Measurements from ENCODE around the gene NUP98. TPM values are rescaled to one million over a fixed set of nuclear protein-coding genes. Genes with fewer than 3 reads are reported as not detected.

Gene NUP98
- total and polyA plus RNA-seq, 11 donors = 13.2 to 77.9 (median 45.3) TPM

DNA sequence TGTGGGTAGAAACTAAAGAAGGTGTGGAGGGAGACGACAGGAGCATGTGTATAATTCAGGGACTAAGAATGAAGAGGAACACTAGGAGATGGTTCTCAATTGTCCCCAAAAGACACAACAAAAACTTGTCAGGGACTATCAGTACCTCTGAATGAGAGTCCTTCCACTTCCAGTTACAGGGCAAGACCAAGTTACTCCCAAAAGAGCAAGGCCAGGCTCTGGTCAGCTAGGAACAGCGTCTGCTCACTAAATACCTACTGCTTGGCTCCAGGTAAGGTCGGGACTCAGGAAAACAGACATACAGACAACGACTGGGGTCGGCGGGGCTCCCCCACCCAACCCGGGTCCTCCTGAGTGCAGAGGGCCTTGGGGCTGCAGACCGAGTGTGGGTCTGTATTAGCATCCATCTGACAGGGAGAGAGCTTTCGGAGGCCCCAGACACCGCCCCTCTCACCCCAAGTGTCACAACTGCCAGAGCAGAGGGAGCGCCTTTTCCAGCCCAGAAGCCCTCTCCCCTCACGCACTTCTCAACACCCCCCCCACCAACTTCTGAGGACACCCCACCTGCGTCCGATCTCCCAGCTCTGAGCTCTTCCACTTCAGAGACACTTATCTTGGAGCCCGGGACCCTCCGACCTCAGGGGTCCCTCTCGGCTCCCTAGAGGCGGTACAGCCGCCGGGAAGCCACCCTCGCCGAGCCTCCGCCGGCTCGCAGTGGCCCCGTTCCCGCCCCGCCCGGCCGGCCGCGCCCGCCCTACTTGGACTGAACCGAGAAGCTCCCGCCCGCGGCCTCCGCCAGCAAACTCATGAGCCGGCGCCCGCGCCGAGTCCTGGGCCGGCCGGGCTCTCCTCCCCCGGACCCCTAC is 42.9 kb upstream of the NUP98 start:
- intact Hi-C loops (cut with DNase I) = loop anchor here in 8 of 10 donors (2.0 to 10.0 kb wide), 6 partner anchors 33 to 385 kb away; partner anchors contain the start of genes PGAP2 (in 4 of the 8) and NUP98 (in 3 of the 8)
- no peaks in the 10 kb centered on the region for H3K9me3 ChIP-seq

DNA sequence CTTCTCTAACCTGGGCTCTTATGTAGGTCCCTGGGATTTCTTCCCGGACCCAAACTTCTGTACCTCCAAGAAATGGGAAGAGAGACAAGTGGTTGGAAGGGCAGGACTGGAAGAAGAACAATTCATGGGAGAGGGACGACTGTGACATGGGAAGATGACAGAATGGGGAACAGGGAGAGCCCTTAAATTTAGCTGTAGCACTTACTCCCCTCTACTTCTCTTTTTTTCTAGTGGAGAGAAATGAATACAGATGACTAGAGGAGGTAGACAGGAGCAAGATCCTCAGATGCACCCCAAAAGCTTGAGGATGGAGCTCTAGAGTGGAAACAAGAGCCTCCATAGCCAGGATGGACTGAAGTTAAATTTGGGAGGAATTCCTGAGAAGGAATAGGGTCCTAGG is 41.1 kb upstream of the NUP98 start:
- intact Hi-C loops (cut with DNase I) = no loop called here
- Histone ChIP-seq H3K9me3 (no peaks in the 10 kb centered on the region), H3K36me3 (peaks cover 0 to 7% (median 0%) of the 10 kb centered on the region in 9 donors), H3K4me3 (peak overlapping the region in 7 of 12 donors; percentile 10 to 98 (median 81)), H3K27ac (peak overlapping the region in 11 of 12 donors; percentile 25 to 98 (median 50)), H3K4me1 (peaks cover 8 to 72% (median 60%) of the 10 kb centered on the region in 12 donors), H3K27me3 (no peaks in the 10 kb centered on the region)
- TF ChIP-seq, protein P1, sequence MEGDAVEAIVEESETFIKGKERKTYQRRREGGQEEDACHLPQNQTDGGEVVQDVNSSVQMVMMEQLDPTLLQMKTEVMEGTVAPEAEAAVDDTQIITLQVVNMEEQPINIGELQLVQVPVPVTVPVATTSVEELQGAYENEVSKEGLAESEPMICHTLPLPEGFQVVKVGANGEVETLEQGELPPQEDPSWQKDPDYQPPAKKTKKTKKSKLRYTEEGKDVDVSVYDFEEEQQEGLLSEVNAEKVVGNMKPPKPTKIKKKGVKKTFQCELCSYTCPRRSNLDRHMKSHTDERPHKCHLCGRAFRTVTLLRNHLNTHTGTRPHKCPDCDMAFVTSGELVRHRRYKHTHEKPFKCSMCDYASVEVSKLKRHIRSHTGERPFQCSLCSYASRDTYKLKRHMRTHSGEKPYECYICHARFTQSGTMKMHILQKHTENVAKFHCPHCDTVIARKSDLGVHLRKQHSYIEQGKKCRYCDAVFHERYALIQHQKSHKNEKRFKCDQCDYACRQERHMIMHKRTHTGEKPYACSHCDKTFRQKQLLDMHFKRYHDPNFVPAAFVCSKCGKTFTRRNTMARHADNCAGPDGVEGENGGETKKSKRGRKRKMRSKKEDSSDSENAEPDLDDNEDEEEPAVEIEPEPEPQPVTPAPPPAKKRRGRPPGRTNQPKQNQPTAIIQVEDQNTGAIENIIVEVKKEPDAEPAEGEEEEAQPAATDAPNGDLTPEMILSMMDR (IDR thresholded peaks at IDR 0.05) = no peak
- TF ChIP-seq POLR2A (IDR thresholded peaks at IDR 0.05) = no peak
- DNase-seq = no peak
- 80 to 88% (median 82%) methylated on average over 2 of the region's 2 CpGs for whole genome bisulfite sequencing, 4 donors
- ATAC-seq = no peak

More for the DNA sequence above, 42.9 kb upstream of the NUP98 start:
- Histone ChIP-seq H3K27me3 (no peaks in the 10 kb centered on the region), H3K4me1 (peaks cover 8 to 55% (median 45%) of the 10 kb centered on the region in 12 donors), H3K36me3 (no peaks in the 10 kb centered on the region), H3K4me3 (peak overlapping the region; percentile 42 to 98 (median 84)), H3K27ac (peak overlapping the region; percentile 92 to 100 (median 98))
- TF ChIP-seq, protein P1 (IDR thresholded peaks at IDR 0.05) = no peak
- TF ChIP-seq POLR2A (IDR thresholded peaks at IDR 0.05) = peak in 1 of 2 donors; percentile 41
- 3 to 7% (median 4%) methylated on average over 12 to 46 of the region's 46 CpGs for WGBS, 4 donors
- DNase-seq = no peak
- peak in 2 of 4 donors; percentile 43 to 46 for ATAC-seq

DNA sequence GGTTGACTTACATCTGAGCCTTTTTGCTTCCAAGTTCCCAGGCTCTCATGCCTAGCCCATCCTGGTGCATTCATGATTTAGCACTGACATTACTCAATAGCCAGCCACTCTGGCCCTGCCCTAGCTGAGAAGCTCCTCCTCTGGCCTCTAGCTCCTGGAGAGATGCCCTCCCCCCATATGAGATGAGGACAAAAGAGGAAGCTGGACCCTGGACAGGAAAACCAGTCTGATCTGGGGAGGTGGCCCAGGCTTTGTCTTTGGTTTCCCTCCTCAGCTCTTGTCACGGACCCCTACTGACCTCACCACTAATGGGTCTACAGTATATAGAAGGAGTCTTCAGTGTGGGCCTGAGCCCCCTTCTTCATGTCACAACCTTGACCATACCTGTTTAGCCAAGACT is 40.4 kb upstream of the NUP98 start:
- H3K27ac ChIP-seq = peak overlapping the region in 11 of 12 donors; percentile 25 to 98 (median 61)
- intact Hi-C loops (cut with DNase I) = no loop called here
- peaks cover 8 to 80% (median 67%) of the 10 kb centered on the region in 12 donors for H3K4me1 ChIP-seq
- 38 to 74% (median 52%) methylated on average over 1 of the region's 1 CpG for WGBS, 4 donors
- ATAC-seq (peak in 3 of 4 donors; percentile 1 to 40 (median 15)), DNase-seq (peak; percentile 56 to 70 (median 67))
- H3K9me3 ChIP-seq = no peaks in the 10 kb centered on the region
- peaks cover 0 to 13% (median 0%) of the 10 kb centered on the region in 9 donors for H3K36me3 ChIP-seq
- H3K4me3 ChIP-seq = peak overlapping the region in 6 of 12 donors; percentile 16 to 98 (median 48)
- TF ChIP-seq, protein P1 (IDR thresholded peaks at IDR 0.05) = no peak
- TF ChIP-seq POLR2A (IDR thresholded peaks at IDR 0.05) = no peak
- no peaks in the 10 kb centered on the region for H3K27me3 ChIP-seq

DNA sequence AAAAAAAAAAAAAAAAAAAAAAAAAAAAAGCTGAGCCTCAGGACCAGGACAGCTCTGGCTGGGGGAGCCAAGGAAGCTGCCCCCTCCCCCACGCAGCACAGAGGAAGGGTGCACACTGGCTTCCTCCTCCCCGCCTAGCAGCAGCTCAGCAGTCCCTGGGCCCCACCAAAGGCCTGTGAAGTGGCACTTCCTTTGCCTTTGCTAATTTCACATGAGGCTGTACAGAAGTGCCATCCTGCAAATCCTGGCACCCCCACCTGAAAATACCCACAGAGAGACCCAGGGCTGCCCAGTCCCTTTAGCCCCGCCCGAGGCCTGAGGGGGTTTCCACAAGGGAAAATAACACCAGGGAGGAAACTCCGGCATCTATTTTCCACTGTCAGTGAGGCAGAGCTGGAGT is 39.5 kb upstream of the NUP98 start:
- intact Hi-C loops (cut with DNase I) = no loop called here
- peak overlapping the region in 10 of 12 donors; percentile 14 to 98 (median 56) for H3K27ac ChIP-seq

More for the DNA sequence above, 39.5 kb upstream of the NUP98 start:
- ATAC-seq = no peak
- Histone ChIP-seq H3K4me1 (peaks cover 11 to 86% (median 73%) of the 10 kb centered on the region in 12 donors), H3K27me3 (no peaks in the 10 kb centered on the region), H3K36me3 (peaks cover 0 to 13% (median 0%) of the 10 kb centered on the region in 9 donors), H3K4me3 (peak overlapping the region in 3 of 12 donors; percentile 26 to 94 (median 32)), H3K9me3 (no peaks in the 10 kb centered on the region)
- DNase-seq = peak; percentile 51 to 84 (median 72)
- 54 to 78% (median 63%) methylated on average over 5 of the region's 5 CpGs for WGBS, 4 donors
- TF ChIP-seq, protein P1 (IDR thresholded peaks at IDR 0.05) = no peak
- no peak for TF ChIP-seq POLR2A (IDR thresholded peaks at IDR 0.05)

Measured in heart left ventricle (tissue), 16 donors.